WTC11 (cell line): Measurements from ENCODE around the gene PCGF3. TPM values are rescaled to one million over a fixed set of nuclear protein-coding genes. Genes with fewer than 3 reads are reported as not detected.

Experiments used
- ATAC-seq: fragments of 200-7000 bp; cut with Tn5 transposase; 2 replicates; pipeline ENCODE4 v1.10.0; 2021; ENCODE audit warnings: mild to moderate bottlenecking, moderate library complexity
- CTCF ChIA-PET: fragments of 300-600 bp; sonication (Branson Sonifier 250); formaldehyde crosslinking; loops from one replicate; lab custom pipeline; 2021; ENCODE audit warnings: antibody characterized with exemption; lab: Charles Lee
- POLR2A ChIA-PET: fragments of 350-600 bp; sonication (Branson Sonifier 250); formaldehyde crosslinking; loops from one replicate; lab custom pipeline; 2021; ENCODE audit warnings: antibody characterized with exemption; lab: Charles Lee
- DNase-seq: peaks from one replicate; pipeline ENCODE4 v3.0.0; 2021; ENCODE audit warnings: low spot score
- H3K27ac Mint-ChIP-seq: 2 replicates; pipeline ENCODE4 v1.8.0; 2021; ENCODE audit warnings: mixed read lengths
- H3K27me3 Mint-ChIP-seq: 2 replicates; pipeline ENCODE4 v1.8.0; 2021; ENCODE audit warnings: low read depth, mild to moderate bottlenecking, moderate library complexity, mixed read lengths
- H3K36me3 Mint-ChIP-seq: 2 replicates; pipeline ENCODE4 v1.8.0; 2021; ENCODE audit warnings: mixed read lengths
- H3K4me1 Mint-ChIP-seq: 2 replicates; pipeline ENCODE4 v1.8.0; 2022; ENCODE audit warnings: mixed read lengths
- H3K4me3 Mint-ChIP-seq: 2 replicates; pipeline ENCODE4 v1.8.0; 2021; ENCODE audit warnings: mild to moderate bottlenecking, moderate library complexity, mixed read lengths
- H3K9me3 Mint-ChIP-seq: 2 replicates; pipeline ENCODE4 v1.8.0; 2021; ENCODE audit warnings: mixed read lengths
- CBFB ChIP-seq: sonication (generic); formaldehyde crosslinking; IDR thresholded peaks from 2 replicates; pipeline ENCODE4 v1.8.1; 2022; ENCODE audit warnings: mild to moderate bottlenecking, low read depth, missing genetic modification reagents
- EMX1 ChIP-seq: fragments of 250-450 bp; sonication (Bioruptor Pico); IDR thresholded peaks from 2 replicates; pipeline ENCODE4 v1.8.0; 2021; ENCODE audit warnings: mild to moderate bottlenecking
- ETV6 ChIP-seq: sonication (generic); formaldehyde crosslinking; IDR thresholded peaks from 2 replicates; pipeline ENCODE4 v1.8.1; 2022; ENCODE audit warnings: mild to moderate bottlenecking, missing genetic modification reagents
- MXD4 ChIP-seq: fragments of 250-450 bp; sonication (Bioruptor Pico); IDR thresholded peaks from 2 replicates; pipeline ENCODE4 v1.8.0; 2021; ENCODE audit warnings: mild to moderate bottlenecking, moderate library complexity, borderline replicate concordance
- NFYB ChIP-seq: sonication (generic); formaldehyde crosslinking; conservative IDR thresholded peaks from 2 replicates; pipeline ENCODE4 v1.8.0; 2022; ENCODE audit warnings: low read depth, missing genetic modification reagents
- NR2C2 ChIP-seq: sonication (generic); formaldehyde crosslinking; IDR thresholded peaks from 2 replicates; pipeline ENCODE4 v1.8.0; 2022; ENCODE audit warnings: mild to moderate bottlenecking, missing genetic modification reagents
- RELA ChIP-seq: sonication (generic); formaldehyde crosslinking; IDR thresholded peaks from 2 replicates; pipeline ENCODE4 v1.8.1; 2022; ENCODE audit warnings: missing genetic modification reagents, mild to moderate bottlenecking, borderline replicate concordance
- SMAD3 ChIP-seq: sonication (generic); formaldehyde crosslinking; IDR thresholded peaks from 2 replicates; pipeline ENCODE4 v1.8.0; 2022; ENCODE audit warnings: missing genetic modification reagents, mild to moderate bottlenecking, borderline replicate concordance
- TEAD1 ChIP-seq: sonication (generic); formaldehyde crosslinking; IDR thresholded peaks from 2 replicates; pipeline ENCODE4 v1.8.0; 2022; ENCODE audit warnings: mild to moderate bottlenecking, missing genetic modification reagents
- TP53 ChIP-seq: sonication (generic); formaldehyde crosslinking; IDR thresholded peaks from 2 replicates; pipeline ENCODE4 v1.8.1; 2023; ENCODE audit warnings: mild to moderate bottlenecking, missing genetic modification reagents
- ZNF138 ChIP-seq: sonication (generic); formaldehyde crosslinking; conservative IDR thresholded peaks from 2 replicates; pipeline ENCODE4 v1.8.1; 2022; ENCODE audit warnings: mild to moderate bottlenecking, moderate library complexity, missing genetic modification reagents
- ZNF317 ChIP-seq: sonication (generic); formaldehyde crosslinking; IDR thresholded peaks from 2 replicates; pipeline ENCODE4 v1.8.1; 2023; ENCODE audit warnings: low read depth, mild to moderate bottlenecking, moderate library complexity, missing genetic modification reagents, borderline replicate concordance
- ZNF671 ChIP-seq: fragments of 250-450 bp; sonication (Bioruptor Pico); IDR thresholded peaks from 2 replicates; pipeline ENCODE4 v1.8.0; 2021; ENCODE audit warnings: mild to moderate bottlenecking
- total RNA-seq: library from RNA; stranded (reverse); gene quantifications from 3 replicates; pipeline ENCODE4 v1.2.3, GENCODE V29; 2021
- TF ChIP-seq, protein P1 (sequence below): sonication (generic); formaldehyde crosslinking; conservative IDR thresholded peaks from 2 replicates; pipeline ENCODE4 v1.8.1; 2022; ENCODE audit warnings: mild to moderate bottlenecking, missing genetic modification reagents
- TF ChIP-seq, protein P2 (sequence below): sonication (generic); formaldehyde crosslinking; IDR thresholded peaks from 2 replicates; pipeline ENCODE4 v1.8.0; 2022; ENCODE audit warnings: mild to moderate bottlenecking, missing genetic modification reagents
- TF ChIP-seq, protein P3 (sequence below): fragments of 250-450 bp; sonication (Bioruptor Pico); IDR thresholded peaks from 2 replicates; pipeline ENCODE4 v1.8.0; 2021; ENCODE audit warnings: mild to moderate bottlenecking
- TF ChIP-seq, protein P4 (sequence below): sonication (generic); formaldehyde crosslinking; IDR thresholded peaks from 2 replicates; pipeline ENCODE4 v1.8.1; 2022; ENCODE audit warnings: low read depth, mild to moderate bottlenecking, moderate library complexity, missing genetic modification reagents, borderline replicate concordance
- TF ChIP-seq, protein P5 (sequence below): sonication (generic); formaldehyde crosslinking; IDR thresholded peaks from 2 replicates; pipeline ENCODE4 v1.8.1; 2023; ENCODE audit warnings: mild to moderate bottlenecking, moderate library complexity, missing genetic modification reagents
- TF ChIP-seq, protein P6 (sequence below): sonication (generic); formaldehyde crosslinking; IDR thresholded peaks from 2 replicates; pipeline ENCODE4 v1.8.1; 2022; ENCODE audit warnings: mild to moderate bottlenecking, moderate library complexity, missing genetic modification reagents
- TF ChIP-seq, protein P7 (sequence below): fragments of 250-450 bp; sonication (Bioruptor Pico); IDR thresholded peaks from 2 replicates; pipeline ENCODE4 v2.1.2; 2022; ENCODE audit warnings: mild to moderate bottlenecking, moderate library complexity
- TF ChIP-seq, protein P8 (sequence below): sonication (generic); formaldehyde crosslinking; IDR thresholded peaks from 2 replicates; pipeline ENCODE4 v1.8.0; 2022; ENCODE audit warnings: missing genetic modification reagents

PCGF3 gene
- total RNA-seq, 1 experiment from 2014 or later = 65.7 TPM

DNA sequence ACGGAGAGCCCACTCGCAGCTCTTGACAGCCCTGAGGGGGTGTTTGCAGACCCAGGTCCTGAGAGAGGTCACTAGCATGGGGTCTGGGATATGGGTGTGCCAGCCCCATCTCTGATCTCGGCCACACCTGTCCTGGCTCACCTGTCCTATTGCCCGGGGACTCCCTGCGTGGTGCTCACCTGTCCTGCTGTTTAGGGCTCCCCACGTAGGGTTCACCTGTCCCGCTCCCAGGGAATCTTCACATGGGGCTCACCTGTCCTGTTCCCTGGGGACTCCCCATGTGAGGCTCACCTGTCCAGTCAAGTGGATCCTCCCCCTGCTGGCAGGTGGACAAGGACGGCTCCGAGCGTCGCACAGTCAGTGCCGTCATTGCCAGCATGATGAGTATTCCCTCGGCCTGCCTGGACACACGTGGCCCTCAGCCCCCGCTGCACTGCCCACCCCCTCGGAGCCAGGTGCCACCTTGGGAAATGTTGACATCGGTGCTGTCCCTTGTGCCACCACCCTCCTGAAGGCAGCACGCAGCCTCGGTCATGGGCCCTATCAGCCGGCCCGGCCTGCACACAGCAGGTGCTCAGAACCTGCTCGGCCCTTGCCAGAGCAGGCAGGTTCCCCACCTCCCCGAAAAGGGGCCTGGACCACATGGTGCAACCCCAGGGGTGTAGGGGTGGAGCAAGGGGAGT lies 23.0 kb upstream of the PCGF3 start:
- Mint-ChIP-seq H3K36me3 (no peaks in the 10 kb centered on the region), H3K4me3 (no peak overlapping the region), H3K27me3 (no peaks in the 10 kb centered on the region; the same call in 1 of the 2 replicates), H3K4me1 (peaks cover 7% of the 10 kb centered on the region; the same call in 1 of the 2 replicates), H3K27ac (no peak overlapping the region), H3K9me3 (no peaks in the 10 kb centered on the region)
- no peak for TF ChIP-seq ZNF317
- TF ChIP-seq, protein P1, sequence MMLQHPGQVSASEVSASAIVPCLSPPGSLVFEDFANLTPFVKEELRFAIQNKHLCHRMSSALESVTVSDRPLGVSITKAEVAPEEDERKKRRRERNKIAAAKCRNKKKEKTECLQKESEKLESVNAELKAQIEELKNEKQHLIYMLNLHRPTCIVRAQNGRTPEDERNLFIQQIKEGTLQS (CRISPR knock-in tag) = no peak
- TF ChIP-seq, protein P2, sequence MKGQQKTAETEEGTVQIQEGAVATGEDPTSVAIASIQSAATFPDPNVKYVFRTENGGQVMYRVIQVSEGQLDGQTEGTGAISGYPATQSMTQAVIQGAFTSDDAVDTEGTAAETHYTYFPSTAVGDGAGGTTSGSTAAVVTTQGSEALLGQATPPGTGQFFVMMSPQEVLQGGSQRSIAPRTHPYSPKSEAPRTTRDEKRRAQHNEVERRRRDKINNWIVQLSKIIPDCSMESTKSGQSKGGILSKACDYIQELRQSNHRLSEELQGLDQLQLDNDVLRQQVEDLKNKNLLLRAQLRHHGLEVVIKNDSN (CRISPR knock-in tag) = no peak
- TF ChIP-seq, protein P3, sequence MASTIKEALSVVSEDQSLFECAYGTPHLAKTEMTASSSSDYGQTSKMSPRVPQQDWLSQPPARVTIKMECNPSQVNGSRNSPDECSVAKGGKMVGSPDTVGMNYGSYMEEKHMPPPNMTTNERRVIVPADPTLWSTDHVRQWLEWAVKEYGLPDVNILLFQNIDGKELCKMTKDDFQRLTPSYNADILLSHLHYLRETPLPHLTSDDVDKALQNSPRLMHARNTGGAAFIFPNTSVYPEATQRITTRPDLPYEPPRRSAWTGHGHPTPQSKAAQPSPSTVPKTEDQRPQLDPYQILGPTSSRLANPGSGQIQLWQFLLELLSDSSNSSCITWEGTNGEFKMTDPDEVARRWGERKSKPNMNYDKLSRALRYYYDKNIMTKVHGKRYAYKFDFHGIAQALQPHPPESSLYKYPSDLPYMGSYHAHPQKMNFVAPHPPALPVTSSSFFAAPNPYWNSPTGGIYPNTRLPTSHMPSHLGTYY (CRISPR knock-in tag) = no peak
- TF ChIP-seq, protein P4, sequence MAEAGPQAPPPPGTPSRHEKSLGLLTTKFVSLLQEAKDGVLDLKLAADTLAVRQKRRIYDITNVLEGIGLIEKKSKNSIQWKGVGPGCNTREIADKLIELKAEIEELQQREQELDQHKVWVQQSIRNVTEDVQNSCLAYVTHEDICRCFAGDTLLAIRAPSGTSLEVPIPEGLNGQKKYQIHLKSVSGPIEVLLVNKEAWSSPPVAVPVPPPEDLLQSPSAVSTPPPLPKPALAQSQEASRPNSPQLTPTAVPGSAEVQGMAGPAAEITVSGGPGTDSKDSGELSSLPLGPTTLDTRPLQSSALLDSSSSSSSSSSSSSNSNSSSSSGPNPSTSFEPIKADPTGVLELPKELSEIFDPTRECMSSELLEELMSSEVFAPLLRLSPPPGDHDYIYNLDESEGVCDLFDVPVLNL (CRISPR knock-in tag) = 0 out of 2 replicates have a peak, but pooled peaks have one; percentile 28
- TF ChIP-seq, protein P5, sequence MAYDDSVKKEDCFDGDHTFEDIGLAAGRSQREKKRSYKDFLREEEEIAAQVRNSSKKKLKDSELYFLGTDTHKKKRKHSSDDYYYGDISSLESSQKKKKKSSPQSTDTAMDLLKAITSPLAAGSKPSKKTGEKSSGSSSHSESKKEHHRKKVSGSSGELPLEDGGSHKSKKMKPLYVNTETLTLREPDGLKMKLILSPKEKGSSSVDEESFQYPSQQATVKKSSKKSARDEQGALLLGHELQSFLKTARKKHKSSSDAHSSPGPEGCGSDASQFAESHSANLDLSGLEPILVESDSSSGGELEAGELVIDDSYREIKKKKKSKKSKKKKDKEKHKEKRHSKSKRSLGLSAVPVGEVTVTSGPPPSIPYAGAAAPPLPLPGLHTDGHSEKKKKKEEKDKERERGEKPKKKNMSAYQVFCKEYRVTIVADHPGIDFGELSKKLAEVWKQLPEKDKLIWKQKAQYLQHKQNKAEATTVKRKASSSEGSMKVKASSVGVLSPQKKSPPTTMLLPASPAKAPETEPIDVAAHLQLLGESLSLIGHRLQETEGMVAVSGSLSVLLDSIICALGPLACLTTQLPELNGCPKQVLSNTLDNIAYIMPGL (CRISPR knock-in tag) = no peak
- TF ChIP-seq TP53 = no peak
- TF ChIP-seq NFYB (CRISPR knock-in tag) = no peak
- CTCF ChIA-PET = interaction anchor here (1.3 to 2.9 kb wide), 2 partner anchors 9 to 106 kb away, joined by 8 to 35 read pairs; partner anchors contain the start of genes ATP5ME, MYL5 and TMEM271
- DNase-seq = no peak
- ATAC-seq = no peak
- POLR2A ChIA-PET = no interaction called here

DNA sequence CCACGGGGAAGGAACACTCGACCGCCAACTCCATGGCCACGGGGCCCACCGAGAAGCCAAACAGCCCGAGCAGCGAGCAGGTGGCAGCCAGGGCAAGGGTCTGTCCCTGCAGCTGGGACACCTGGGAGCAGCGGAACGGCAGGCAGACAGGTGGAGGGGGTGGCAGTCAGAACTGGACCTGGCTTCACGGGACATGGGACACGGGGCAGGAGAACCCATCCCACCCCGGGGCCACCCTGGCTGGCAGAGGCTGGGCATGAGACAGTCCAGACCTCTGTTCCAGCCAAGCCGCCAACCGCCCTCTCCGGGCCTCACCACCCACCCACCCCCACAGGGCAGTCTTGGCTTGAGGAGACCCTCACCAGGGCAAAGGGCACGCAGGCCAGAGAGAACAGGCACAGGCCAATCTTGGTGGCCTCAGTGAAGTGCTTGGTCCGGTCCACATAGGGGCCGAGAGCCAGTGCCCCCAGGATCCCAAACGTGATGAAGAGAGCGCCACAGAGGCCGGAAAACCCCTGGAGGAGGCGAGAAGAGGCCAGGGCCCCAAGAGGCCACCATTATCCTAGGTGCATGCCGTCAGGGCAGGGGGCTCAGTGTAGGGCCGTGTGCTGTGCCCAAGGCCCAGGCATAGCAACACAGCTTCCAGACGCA lies 22.3 kb upstream of the PCGF3 start:
- H3K9me3 Mint-ChIP-seq = no peaks in the 10 kb centered on the region
- TF ChIP-seq, protein P6, sequence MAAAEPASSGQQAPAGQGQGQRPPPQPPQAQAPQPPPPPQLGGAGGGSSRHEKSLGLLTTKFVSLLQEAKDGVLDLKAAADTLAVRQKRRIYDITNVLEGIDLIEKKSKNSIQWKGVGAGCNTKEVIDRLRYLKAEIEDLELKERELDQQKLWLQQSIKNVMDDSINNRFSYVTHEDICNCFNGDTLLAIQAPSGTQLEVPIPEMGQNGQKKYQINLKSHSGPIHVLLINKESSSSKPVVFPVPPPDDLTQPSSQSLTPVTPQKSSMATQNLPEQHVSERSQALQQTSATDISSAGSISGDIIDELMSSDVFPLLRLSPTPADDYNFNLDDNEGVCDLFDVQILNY = no peak
- no peak for TF ChIP-seq TEAD1 (CRISPR knock-in tag)
- TF ChIP-seq CBFB = no peak
- no peak for TF ChIP-seq ETV6 (CRISPR knock-in tag)
- TF ChIP-seq ZNF138 (CRISPR knock-in tag) = no peak
- TF ChIP-seq, protein P7, sequence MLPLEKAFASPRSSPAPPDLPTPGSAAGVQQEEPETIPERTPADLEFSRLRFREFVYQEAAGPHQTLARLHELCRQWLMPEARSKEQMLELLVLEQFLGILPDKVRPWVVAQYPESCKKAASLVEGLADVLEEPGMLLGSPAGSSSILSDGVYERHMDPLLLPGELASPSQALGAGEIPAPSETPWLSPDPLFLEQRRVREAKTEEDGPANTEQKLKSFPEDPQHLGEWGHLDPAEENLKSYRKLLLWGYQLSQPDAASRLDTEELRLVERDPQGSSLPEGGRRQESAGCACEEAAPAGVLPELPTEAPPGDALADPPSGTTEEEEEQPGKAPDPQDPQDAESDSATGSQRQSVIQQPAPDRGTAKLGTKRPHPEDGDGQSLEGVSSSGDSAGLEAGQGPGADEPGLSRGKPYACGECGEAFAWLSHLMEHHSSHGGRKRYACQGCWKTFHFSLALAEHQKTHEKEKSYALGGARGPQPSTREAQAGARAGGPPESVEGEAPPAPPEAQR (CRISPR knock-in tag) = no peak
- TF ChIP-seq EMX1 (CRISPR knock-in tag) = no peak
- TF ChIP-seq SMAD3 = no peak
- TF ChIP-seq, protein P8, sequence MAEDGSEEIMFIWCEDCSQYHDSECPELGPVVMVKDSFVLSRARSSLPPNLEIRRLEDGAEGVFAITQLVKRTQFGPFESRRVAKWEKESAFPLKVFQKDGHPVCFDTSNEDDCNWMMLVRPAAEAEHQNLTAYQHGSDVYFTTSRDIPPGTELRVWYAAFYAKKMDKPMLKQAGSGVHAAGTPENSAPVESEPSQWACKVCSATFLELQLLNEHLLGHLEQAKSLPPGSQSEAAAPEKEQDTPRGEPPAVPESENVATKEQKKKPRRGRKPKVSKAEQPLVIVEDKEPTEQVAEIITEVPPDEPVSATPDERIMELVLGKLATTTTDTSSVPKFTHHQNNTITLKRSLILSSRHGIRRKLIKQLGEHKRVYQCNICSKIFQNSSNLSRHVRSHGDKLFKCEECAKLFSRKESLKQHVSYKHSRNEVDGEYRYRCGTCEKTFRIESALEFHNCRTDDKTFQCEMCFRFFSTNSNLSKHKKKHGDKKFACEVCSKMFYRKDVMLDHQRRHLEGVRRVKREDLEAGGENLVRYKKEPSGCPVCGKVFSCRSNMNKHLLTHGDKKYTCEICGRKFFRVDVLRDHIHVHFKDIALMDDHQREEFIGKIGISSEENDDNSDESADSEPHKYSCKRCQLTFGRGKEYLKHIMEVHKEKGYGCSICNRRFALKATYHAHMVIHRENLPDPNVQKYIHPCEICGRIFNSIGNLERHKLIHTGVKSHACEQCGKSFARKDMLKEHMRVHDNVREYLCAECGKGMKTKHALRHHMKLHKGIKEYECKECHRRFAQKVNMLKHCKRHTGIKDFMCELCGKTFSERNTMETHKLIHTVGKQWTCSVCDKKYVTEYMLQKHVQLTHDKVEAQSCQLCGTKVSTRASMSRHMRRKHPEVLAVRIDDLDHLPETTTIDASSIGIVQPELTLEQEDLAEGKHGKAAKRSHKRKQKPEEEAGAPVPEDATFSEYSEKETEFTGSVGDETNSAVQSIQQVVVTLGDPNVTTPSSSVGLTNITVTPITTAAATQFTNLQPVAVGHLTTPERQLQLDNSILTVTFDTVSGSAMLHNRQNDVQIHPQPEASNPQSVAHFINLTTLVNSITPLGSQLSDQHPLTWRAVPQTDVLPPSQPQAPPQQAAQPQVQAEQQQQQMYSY (CRISPR knock-in tag) = no peak
- TF ChIP-seq NR2C2 = no peak
- no peak for TF ChIP-seq MXD4 (CRISPR knock-in tag)
- TF ChIP-seq RELA (CRISPR knock-in tag) = no peak
- no peak for TF ChIP-seq ZNF671

More for the DNA sequence above, 22.3 kb upstream of the PCGF3 start:
- Mint-ChIP-seq H3K36me3 (no peaks in the 10 kb centered on the region), H3K27me3 (no peaks in the 10 kb centered on the region; the same call in 1 of the 2 replicates), H3K27ac (no peak overlapping the region), H3K4me1 (peaks cover 9% of the 10 kb centered on the region; the same call in 1 of the 2 replicates), H3K4me3 (no peak overlapping the region)
- ChIA-PET CTCF (interaction anchor here (0.5 to 3.5 kb wide), 45 partner anchors 8 to 503 kb away, joined by 3 to 67 read pairs (median 5); partner anchors contain the start of genes ATP5ME, GAK, MYL5 and PCGF3), POLR2A (no interaction called here)
- DNase-seq (no peak), ATAC-seq (peak; percentile 2)
